Measurements from ENCODE around the gene MBD5.

The MBD5 gene

GRCh38 chr2:148525130-148525529 is 504.2 kb downstream of the MBD5 start:
- no peak for DNase-seq (ENCODE audit: low spot score)

GRCh38 chr2:148526509-148527346 is 505.8 kb downstream of the MBD5 start:
- DNase-seq (ENCODE audit: low spot score) = no peak

- no peak for DNase-seq (ENCODE audit: low spot score)
Measured at GRCh38 chr2:148527488-148528340, 506.8 kb downstream of the MBD5 start.

GRCh38 chr2:148528356-148529064 is 507.6 kb downstream of the MBD5 start:
- DNase-seq (ENCODE audit: low spot score) = no peak

GRCh38 chr2:148529745-148530144 is 508.9 kb downstream of the MBD5 start:
- no peak for DNase-seq (ENCODE audit: low spot score)

- DNase-seq (ENCODE audit: low spot score) = no peak
Measured at GRCh38 chr2:148530350-148530749, 509.5 kb downstream of the MBD5 start.

- no peak for DNase-seq (ENCODE audit: low spot score)
Measured at GRCh38 chr2:148531235-148531634, 510.3 kb downstream of the MBD5 start.

GRCh38 chr2:148531669-148532428 is 511.0 kb downstream of the MBD5 start:
- no peak for DNase-seq (ENCODE audit: low spot score)

- DNase-seq (ENCODE audit: low spot score) = no peak
Measured at GRCh38 chr2:148533004-148533403, 512.1 kb downstream of the MBD5 start.

- DNase-seq (ENCODE audit: low spot score) = no peak
Measured at GRCh38 chr2:148533685-148534084, 512.8 kb downstream of the MBD5 start.

GRCh38 chr2:148534416-148535204 is 513.7 kb downstream of the MBD5 start:
- no peak for DNase-seq (ENCODE audit: low spot score)

GRCh38 chr2:148538375-148538774 is 517.5 kb downstream of the MBD5 start:
- no peak for DNase-seq (ENCODE audit: low spot score)

- no peak for DNase-seq (ENCODE audit: low spot score)
Measured at GRCh38 chr2:148540022-148540421, 519.1 kb downstream of the MBD5 start.

GRCh38 chr2:148541792-148542191 is 520.9 kb downstream of the MBD5 start:
- no peak for DNase-seq (ENCODE audit: low spot score)

GRCh38 chr2:148542614-148543013 is 521.7 kb downstream of the MBD5 start:
- no peak for DNase-seq (ENCODE audit: low spot score)

GRCh38 chr2:148543088-148543540 is 522.2 kb downstream of the MBD5 start:
- peak; percentile 25 for DNase-seq (ENCODE audit: low spot score)

GRCh38 chr2:148545390-148546256 is 524.7 kb downstream of the MBD5 start:
- no peak for DNase-seq (ENCODE audit: low spot score)

- DNase-seq (ENCODE audit: low spot score) = no peak
Measured at GRCh38 chr2:148546270-148546669, 525.4 kb downstream of the MBD5 start.

- no peak for DNase-seq (ENCODE audit: low spot score)
Measured at GRCh38 chr2:148548716-148549400, 528.0 kb downstream of the MBD5 start.

Data from hematopoietic multipotent progenitor cell treated with erythropoietin and hydrocortisone succinate and interleukin-3 and kit ligand, for 15 days (in vitro differentiated cells).